ELR (cell line): ENCODE measurements around the gene CABP7.

Source experiments
- DNase-seq: peaks from one replicate; pipeline ENCODE4 v3.0.0-alpha.2; 2015; ENCODE audit warnings: low read depth

Gene CABP7

GRCh38 chr22:29773233-29773632 is 53.4 kb downstream of the CABP7 start:
- DNase-seq, result peak; percentile 81

DNA sequence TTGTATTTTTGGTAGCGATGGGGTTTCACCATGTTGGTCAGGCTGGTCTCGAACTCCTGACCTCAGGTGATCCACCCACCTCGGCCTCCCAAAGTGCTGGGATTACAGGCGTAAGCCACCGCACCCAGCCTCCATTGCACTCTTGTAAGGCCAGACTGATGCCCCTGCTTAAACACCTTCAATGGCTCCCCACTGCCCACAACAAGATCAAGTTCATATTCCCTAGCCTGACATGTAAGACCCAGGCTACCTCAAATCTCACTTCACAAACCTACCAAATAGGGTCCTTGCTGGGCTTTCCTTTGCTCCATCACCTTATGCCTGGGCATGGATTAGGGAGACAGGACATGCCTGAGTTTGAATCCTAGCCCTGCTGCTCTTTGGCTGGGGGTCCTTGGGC is 60.4 kb downstream of the CABP7 start:
- DNase-seq, result no peak

- peak; percentile 94 for DNase-seq
Measured at GRCh38 chr22:29780748-29781676, 61.2 kb downstream of the CABP7 start.
